GM21619 (cell line): ENCODE data around the gene RPH3AL.

Experiments used
- ATAC-seq: cut with Tn5 transposase; IDR thresholded peaks from one replicate; pipeline ENCODE4 v1.9.1; 2021; ENCODE audit not compliant: unreplicated experiment

RPH3AL gene

DNA sequence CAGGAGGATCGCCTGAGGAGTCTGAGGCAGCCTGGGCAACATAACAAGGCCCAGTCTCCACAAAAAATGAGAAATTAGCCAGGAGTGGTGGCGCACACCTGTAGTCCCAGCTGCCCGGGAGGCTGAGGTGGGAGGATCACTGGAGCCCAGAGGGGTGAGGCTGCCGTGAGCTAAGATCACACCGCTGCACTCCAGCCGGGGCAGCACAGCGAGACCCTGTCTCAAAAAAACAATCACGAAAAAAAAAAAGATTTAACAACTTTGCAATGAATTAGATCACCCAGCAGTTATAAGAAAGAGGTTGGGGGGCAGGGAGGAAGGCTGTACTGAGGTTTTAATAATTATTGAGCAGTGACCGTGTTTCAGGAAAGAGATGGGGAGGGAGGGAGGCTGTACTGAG is 49.4 kb downstream of the RPH3AL start:
- no peak for ATAC-seq

DNA sequence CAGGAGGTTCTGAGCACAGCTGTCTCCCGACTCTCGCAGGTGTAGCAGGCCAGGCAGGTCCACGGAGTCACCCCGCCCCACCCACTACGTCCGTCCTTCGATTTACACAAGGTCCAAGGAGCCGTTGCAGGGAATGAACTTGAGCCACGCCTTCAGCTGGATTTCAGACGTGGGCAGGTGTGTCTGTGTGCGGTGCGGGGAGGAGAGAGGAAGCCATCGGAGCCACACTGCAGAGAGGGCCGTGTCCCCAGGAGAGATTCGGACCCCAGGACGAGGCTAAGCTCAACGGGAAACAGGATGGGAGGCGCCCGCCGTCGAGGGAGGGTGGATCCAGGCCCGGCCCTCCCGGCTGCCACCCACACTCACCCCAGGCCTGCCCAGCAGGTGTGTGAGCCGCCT is 50.3 kb downstream of the RPH3AL start:
- ATAC-seq, result no peak

DNA sequence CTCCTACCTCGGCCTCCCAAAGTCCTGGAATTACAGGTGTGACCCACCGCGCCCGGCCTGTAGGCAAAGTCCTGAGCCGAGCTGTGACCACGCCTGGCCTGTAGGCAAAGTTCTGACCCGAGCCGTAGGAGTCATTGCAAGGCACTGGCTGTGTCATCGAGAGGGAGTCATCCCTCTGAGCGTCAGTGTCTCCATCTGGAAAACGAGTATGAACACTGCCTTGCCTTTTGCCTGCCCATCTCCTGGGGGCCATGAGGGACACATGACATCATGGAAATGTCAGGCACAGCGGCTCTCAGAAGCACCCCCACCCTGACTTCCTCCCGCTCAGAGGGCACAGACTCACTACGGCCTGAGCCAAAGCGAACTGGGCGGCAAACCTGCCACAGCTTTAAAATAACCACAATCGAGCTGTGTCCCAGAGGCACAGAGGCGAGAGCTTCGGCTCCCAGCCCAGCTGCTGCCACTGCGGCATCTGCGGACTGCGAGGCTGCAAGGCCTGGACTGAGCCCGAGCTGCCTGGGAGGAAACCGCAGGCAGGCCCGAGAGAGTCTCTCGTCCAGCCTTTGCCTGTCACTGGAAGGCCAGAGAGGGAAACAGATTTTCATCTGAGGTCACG is 50.8 kb downstream of the RPH3AL start:
- no peak for ATAC-seq

DNA sequence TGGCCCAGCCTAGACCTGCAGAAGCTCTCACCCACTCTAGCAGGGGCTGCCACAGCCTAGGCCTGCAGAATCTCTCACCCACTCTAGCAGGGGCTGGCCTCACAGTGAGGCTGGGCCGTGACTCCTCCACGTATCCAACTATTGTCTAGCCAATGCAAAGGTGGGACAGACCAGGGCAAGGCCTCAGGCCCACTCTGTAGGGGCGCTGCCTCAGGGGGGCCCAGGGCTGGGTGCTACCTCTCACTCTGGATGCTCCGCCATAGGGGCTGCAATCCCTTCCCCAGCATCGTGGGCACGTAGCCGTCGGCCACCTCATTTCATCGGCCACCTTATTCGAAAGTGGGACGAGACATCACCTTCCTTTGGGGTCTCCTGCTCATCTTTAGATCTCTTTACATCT is 51.7 kb downstream of the RPH3AL start:
- ATAC-seq, result no peak

DNA sequence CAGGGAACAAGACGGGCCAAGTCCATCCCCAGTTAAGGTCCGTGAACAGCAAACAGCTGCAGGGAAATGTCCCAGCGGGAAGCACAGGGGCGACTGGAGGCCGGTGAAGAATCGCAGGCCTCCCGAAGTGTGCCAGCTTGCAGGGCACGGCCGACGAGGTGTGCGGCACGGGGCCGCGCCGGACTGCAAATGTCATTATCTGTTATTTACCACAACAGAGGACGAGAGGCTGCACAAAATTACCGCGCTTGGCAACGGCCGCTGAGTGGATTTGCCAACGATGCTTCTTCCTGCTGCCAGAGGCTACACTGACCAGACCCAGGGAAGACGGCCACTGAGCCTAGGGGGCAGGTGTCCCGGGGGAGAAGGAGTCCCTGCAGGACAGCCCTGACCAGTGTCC is 53.1 kb downstream of the RPH3AL start:
- no peak for ATAC-seq

DNA sequence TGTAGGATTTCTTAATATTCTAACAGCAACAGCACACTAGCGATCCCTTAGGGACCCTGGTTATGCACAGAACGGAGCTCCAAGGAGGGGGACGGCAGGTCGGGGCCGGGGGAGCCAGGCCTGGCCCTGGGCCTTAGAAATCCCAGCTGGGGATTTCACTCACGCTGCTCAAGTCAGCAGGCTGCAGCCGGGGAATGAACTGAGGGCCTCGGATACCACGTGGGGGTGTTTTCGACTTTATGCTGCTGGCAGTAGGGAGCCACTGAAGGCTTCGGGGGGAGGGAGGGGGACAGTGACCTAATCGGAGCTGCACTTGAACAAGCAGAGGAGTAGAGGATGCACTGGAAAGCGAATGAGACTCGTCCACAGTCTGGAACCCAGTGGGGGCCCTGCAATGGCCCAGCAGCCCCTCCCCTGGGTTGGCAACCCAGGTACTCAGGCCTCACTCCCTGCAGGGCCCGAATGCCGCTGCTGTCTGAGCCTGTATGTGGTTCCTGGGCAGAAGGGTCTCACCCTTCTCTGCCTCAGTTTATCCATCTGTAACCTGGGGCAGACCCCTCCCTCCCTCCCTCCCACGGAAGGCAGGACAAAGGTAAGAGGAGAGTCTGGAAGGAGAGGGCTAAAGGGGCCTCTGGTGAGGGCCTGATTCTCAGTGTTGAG is 53.7 kb downstream of the RPH3AL start:
- ATAC-seq, result no peak

DNA sequence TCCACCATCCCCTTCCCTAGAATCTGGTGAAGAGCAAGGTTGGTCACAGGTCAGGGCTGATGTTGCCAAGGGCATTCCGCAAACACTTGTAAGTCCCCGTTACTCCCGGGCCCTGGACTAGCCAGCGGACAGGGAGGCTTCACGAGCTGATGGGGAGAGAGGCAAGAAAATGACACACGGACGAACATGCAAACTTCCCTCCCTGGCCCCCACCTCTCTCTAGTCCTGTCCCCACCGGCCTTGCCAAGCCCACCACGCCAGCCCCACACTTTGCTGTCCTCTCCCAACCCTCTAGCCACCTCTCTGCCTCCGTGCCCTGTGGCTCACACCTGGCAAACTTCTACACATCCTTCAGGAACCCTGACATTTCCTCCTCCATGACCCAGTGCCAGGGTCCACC is 54.8 kb downstream of the RPH3AL start:
- no peak for ATAC-seq

DNA sequence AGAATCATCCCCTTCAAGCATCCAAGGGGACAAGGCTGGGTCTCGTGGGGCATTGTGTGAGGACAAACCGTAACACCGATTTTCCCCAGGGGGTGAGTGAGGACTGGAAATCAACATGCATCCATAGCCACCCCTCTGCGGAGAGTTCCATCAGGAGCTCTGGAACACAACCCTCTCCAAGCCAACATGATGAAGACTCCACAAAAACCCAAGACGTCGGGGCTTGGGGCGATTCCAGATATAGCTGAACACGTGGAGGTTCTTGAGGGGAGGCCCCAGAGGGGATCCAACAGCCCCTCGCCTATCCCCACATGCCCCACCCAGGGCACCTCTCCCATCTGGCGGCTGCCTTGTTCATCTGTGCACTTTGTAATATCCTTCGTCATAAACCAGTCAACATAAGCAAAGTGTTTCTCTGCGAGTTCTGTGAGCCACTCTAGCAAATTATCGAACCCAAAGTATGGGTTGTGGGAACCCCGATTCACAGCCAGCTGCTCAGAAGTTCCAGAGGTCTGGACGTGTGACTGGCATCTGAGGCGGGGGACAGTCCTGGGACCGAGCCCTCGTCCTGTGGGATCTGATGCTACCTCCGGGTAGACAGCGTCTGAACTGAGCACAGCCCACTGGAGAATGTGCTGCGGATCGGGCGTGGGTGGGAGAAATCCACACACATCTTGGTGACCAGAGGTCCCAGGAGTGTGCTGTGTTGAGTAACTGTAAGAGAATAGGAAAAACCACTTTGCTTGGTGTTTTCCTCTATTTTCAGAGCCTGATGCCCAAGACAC is 55.5 kb downstream of the RPH3AL start:
- ATAC-seq, result no peak

DNA sequence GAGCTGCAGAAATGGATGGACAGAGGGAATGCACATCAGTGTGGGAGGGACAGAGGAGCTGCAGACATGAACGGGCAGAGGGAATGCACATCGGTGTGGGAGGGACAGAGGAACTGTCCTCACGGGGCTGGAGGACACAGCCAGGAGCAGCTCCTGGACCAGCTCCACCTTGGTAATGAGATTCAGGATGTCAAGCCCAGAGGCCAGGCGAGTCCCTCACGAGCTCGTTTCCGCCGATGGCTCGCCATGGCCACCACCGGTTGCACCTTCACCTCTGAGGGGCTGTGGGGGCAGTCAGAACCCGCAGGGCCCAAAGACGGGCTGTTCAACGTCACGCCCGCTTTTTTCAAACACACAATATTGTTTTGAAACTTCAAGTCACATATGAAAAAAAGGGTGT is 56.2 kb downstream of the RPH3AL start:
- ATAC-seq, result no peak

DNA sequence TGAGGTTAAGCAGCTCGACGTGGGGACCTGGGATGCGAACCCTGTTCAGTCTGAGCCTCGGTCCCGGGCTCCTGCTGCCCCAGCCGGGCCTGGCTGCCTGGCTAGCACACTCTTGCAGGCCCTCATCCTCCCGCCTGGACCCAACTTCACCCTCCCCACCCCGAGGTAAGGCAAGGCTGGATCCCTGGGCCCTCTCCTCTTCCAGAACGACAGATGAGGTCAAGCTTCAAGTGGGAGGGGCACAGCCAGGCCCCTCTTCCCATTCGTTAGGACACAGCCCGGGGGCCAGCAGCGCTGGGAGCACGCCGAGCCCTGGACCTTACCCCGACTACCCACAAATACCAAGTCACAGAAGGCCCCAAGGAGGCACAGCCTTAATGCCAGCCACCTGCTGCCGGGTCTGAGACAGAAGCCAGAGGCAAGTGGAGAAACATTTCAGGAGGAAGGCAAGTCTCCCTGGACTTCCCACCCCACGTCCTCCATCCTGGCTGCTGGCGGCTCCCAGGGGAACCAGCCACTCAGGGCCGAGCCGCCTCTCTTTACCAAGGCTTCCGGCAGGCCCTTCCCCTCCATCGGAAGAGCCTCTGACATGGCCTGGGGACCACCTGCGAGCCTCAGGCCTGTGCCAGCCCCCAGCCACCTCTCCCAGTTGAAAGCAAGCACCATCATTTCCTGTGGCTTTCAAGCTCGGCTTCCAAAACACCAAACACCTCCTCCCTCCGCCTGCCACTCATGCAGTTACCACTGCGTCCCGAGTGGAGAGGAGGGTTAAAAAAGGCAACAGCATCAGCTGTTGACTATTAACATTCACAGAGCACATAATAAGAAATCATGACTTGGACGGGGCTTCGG is 59.9 kb downstream of the RPH3AL start:
- no peak for ATAC-seq

DNA sequence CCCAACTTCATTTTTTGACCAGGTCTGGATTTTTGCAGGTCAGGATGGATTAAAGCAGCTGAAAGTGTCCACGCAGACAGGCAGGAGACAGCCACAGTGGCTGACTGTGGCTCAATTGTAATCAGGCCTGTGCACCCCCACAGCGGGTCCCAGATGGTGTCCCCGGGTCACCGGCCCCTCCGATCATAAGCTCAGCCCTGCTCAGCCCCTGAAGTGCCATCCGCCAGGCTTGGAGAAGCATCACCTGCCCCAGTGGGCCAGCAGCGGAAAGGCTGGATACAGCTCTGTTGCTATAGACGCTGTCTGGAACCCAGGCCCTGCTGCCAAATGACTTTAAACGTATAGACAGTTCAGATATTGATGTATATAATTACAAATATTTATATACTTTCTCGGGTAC is 60.6 kb downstream of the RPH3AL start:
- no peak for ATAC-seq

DNA sequence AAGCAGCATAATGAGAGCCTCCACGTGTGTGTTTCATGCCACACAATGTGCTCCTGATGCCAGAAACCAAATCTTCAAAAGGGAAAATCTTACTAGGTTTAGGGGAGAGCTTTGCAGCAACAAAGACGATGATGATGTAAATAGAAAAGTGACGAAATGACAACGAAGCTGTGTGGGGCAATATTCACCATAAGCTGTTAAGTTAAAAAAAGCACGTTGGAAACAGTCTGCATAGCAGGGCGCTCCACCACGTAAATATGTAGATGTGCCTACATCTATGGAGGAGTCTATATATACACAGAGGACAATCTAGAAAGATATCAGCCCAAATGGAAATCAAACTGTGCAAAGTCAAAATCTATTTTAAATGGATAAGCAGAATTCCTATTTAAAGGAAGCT is 61.0 kb downstream of the RPH3AL start:
- ATAC-seq, result no peak

DNA sequence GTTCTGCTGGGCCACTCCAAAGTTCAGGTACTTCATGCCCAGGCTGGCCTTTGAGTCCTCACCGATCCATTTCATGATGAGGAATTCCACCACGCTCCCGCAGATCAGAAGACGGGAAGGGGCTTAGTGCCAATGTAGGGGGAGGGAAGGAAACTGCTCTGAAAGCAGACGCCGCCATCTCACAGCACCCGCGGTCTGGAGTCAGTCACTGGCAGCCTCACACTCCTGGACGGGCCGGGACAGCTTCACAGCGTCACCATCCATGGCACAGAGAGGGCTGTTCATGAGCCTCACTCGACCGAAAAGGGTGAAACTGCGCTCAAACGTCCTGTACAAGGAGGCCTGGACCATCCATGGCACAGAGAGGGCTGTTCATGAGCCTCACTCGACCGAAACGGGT is 62.0 kb downstream of the RPH3AL start:
- no peak for ATAC-seq

DNA sequence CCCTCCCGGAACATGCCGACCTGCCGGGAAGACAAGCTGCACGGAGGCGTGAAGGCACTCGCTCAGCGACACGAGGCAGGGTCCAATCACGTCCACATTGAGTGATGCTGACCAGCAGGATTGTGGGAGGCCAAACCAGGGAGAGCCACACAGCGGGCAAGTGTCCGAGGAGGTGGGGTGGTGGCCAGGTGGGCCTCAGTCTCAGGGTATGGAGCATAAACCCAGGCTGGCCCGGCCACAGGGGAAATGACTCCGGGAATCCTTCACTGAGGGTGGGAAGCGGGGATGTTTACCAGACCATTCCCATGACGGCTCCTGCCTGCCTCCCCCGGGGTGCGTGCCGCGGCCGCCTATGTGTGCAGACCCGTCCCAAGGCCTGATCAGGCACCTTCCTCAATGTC is 62.5 kb downstream of the RPH3AL start:
- ATAC-seq, result no peak

DNA sequence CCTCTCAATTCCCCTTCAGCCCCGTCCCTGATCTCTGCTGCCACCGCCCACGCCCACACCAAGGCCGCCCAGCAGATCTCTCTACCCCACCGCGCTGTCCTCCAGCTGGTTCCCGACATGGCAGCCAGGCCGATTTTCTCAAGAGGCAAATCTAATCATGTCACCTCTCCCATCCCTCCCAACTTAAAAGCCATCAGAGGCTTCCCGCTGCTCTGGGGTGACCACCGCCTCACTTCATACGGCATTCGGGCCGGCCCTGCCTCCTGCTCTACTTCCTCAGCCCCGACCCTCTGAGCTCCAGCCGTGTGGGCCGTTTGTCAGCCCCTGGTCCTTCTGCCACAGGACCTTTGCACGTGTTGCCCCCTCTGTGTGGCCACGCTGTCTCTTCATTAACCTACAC is 63.2 kb downstream of the RPH3AL start:
- no peak for ATAC-seq

DNA sequence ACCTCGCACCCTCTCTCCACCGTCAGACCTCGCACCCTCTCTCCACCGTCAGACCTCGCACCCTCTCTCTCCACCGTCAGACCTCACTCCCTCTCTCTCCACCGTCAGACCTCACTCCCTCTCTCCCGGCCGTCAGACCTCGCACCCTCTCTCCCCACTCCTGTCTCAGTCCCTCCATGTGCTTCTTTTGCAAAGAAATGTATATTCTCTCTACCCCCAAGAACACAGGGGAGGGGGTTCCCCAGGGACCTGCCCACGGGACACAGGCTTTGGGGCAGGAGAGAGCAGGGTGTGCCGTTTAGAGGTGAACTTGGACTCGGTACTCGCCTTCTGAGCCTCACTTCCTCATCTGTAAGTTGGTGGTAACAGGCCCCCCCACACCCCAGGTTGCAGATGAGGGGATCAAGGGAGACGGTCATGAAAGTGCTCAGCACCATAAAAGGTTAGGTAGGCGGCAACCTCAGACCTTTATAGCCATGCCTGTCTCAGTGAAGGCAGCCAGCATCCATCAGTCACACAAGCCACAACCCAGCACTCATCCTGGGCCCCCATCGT is 63.7 kb downstream of the RPH3AL start:
- ATAC-seq, result no peak

DNA sequence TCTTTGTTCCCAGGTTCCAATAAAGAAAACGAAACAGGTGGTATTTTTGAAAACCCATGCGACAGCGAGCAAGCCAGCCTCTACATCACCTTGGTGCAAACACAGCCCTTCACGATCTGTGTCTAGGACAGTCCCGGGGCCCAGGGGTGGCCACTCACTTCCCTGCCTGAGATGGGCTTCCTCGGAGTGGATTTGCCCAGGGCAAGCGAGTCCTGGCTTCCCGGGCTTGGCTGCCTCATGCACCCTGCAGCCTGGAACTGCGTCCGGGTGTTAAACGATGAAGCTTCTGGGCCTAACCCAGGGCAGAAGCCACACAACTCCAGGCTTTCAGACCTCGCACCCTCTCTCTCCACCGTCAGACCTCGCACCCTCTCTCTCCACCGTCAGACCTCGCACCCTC is 66.0 kb downstream of the RPH3AL start:
- ATAC-seq, result no peak

DNA sequence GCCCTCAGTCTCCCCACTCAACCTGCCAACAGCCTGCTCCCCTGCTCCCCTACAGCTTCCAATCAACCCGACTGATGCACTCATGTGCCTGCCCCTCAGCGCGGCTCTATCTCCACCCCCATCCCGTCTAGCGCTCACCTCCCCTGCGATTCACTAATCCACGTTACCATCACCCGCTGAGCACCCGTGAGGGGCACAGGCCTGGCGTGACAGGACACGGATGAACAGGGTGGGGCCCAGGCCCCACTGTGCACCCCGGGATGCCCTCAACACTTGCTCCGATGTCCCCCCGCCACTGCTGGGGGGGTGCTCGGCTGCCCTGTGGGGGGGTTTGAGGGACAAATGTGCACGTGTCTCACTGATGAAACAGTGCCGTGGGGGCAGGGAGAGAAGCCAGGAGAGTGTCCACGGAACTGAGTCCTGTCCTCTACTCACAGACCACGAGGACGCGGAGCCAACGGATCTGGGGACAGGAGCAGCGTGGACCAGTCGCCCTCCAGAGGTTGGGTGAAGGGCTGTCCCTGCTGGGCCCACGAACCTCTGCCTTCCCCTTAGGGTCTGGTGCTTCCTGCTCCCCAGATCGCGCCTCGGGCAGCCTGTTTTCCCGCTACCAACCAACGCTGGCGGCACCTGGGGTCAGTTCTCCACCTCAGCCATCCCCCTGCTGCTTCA is 66.7 kb downstream of the RPH3AL start:
- ATAC-seq, result no peak

DNA sequence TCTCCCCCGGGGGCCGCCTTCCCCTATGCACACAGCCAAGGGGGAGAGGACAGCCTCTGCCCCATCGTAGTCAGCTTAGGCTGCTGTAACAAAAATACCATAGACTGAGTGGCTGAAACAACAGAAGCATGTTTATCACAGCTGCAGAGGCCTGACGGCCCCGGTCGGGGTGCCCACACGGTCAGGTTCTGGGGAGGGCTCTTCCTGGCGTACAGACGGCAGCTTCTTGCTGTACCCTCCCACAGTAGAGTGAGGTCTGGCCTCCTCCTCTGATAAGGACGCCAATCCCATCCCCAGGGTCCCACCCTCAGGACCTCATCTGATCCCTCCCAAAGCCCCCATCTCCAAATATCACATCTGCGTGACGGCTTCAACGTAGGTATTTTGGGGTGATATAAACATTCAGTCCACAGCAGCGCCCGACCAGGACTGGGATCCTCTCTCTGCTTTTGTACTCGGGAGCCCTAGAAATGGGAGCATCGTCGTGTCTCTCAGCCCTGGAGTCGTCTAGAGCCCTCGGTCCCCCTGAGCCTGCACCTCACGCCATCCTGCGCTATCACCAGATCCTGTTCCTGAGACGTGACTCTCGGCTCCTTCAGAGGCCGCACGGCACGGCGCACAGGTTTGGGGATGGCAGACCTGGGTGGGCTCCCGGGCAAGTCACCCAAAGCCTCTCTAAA is 67.8 kb downstream of the RPH3AL start:
- ATAC-seq, result no peak
